22Rv1 (cell line): ENCODE results near the gene NCK2.

Experiments
- ZFX ChIP-seq: fragments of 450-650 bp; IDR thresholded peaks from 2 replicates; pipeline ENCODE4 v1.6.1; 2017; ENCODE audit warnings: antibody characterized with exemption, borderline replicate concordance
- TF ChIP-seq, protein P1 (sequence below): fragments of 450-650 bp; IDR thresholded peaks from 2 replicates; pipeline ENCODE4 v1.5.1; 2017; ENCODE audit warnings: mild to moderate bottlenecking

DNA sequence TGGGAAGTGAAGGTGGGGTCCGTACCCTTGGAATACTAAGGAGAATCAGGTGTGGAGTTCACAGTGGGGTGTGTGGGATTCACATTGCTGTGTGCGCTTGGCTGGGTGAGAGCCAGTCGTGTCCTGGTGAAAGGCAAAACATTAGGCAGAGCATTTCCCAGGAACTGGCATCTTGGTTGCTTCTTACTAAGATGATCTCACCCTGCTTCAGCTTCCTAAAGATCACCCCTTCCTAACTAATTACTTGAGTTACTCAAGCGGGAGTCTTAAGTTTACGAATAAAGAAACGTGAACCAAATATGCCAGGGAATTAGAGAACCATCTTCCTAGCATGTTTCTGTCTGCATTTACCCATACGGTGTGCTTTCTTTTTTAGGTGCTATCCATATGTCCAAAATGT, 122.9 kb downstream of the NCK2 start:
- TF ChIP-seq, protein P1, sequence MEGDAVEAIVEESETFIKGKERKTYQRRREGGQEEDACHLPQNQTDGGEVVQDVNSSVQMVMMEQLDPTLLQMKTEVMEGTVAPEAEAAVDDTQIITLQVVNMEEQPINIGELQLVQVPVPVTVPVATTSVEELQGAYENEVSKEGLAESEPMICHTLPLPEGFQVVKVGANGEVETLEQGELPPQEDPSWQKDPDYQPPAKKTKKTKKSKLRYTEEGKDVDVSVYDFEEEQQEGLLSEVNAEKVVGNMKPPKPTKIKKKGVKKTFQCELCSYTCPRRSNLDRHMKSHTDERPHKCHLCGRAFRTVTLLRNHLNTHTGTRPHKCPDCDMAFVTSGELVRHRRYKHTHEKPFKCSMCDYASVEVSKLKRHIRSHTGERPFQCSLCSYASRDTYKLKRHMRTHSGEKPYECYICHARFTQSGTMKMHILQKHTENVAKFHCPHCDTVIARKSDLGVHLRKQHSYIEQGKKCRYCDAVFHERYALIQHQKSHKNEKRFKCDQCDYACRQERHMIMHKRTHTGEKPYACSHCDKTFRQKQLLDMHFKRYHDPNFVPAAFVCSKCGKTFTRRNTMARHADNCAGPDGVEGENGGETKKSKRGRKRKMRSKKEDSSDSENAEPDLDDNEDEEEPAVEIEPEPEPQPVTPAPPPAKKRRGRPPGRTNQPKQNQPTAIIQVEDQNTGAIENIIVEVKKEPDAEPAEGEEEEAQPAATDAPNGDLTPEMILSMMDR: no peak
- no peak for TF ChIP-seq ZFX
